22Rv1 (cell line): ENCODE data around the gene SLC15A3.

ENCODE experiments used
- H3K27ac ChIP-seq: fragments of 450-650 bp; 2 replicates; pipeline ENCODE4 v1.5.1; 2017
- ZFX ChIP-seq: fragments of 450-650 bp; IDR thresholded peaks from 2 replicates; pipeline ENCODE4 v1.6.1; 2017; ENCODE audit warnings: antibody characterized with exemption, borderline replicate concordance
- TF ChIP-seq, protein P1 (sequence below): fragments of 450-650 bp; IDR thresholded peaks from 2 replicates; pipeline ENCODE4 v1.5.1; 2017; ENCODE audit warnings: mild to moderate bottlenecking

Gene SLC15A3

GRCh38 chr11:60985501-60985900 lies 33.5 kb upstream of the SLC15A3 start:
- no peak overlapping the region for H3K27ac ChIP-seq
- TF ChIP-seq, protein P1, sequence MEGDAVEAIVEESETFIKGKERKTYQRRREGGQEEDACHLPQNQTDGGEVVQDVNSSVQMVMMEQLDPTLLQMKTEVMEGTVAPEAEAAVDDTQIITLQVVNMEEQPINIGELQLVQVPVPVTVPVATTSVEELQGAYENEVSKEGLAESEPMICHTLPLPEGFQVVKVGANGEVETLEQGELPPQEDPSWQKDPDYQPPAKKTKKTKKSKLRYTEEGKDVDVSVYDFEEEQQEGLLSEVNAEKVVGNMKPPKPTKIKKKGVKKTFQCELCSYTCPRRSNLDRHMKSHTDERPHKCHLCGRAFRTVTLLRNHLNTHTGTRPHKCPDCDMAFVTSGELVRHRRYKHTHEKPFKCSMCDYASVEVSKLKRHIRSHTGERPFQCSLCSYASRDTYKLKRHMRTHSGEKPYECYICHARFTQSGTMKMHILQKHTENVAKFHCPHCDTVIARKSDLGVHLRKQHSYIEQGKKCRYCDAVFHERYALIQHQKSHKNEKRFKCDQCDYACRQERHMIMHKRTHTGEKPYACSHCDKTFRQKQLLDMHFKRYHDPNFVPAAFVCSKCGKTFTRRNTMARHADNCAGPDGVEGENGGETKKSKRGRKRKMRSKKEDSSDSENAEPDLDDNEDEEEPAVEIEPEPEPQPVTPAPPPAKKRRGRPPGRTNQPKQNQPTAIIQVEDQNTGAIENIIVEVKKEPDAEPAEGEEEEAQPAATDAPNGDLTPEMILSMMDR: no peak
- no peak for TF ChIP-seq ZFX

DNA sequence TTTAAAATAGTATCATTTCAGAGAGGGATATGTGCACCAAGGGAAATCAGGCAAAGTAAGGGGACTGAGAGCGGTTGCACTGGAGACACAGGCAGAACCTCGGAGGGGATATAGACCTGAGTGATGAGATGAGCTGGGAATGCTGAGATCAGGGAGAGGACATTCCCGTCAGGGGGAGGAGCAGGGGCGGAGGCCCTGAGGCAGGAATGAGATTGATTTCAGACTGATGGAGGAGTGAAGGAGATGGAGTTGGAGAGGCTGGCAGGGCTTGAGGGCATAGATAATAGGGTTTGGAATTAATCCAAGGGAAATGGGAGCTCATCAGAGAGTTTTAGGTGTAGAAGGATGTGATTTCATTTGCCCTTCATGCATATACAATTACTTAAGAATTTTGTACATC lies 32.7 kb upstream of the SLC15A3 start:
- TF ChIP-seq ZFX: no peak
- TF ChIP-seq, protein P1: no peak

DNA sequence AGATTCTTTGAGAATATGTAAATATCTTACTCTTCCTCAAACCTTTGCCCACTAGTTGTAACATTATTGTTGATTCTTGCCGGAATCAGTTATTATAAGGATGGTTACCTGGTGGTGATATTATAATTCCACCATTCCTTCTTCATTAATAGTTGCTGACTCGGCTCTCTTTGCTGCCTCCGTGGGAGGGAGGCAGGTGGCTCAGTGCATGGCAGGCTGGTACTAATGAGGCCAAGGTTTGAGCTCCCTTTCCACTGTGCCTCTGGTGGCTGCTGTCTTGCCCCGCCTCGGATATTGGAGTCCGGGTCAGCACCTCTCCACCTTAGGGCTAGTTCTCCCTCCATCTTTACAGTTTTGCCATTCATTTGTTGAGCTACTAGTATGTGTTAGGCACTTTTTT lies 32.2 kb upstream of the SLC15A3 start:
- TF ChIP-seq ZFX: no peak
- TF ChIP-seq, protein P1: no peak
- no peak overlapping the region for H3K27ac ChIP-seq

More for the DNA sequence above, 32.7 kb upstream of the SLC15A3 start:
- no peak overlapping the region for H3K27ac ChIP-seq

DNA sequence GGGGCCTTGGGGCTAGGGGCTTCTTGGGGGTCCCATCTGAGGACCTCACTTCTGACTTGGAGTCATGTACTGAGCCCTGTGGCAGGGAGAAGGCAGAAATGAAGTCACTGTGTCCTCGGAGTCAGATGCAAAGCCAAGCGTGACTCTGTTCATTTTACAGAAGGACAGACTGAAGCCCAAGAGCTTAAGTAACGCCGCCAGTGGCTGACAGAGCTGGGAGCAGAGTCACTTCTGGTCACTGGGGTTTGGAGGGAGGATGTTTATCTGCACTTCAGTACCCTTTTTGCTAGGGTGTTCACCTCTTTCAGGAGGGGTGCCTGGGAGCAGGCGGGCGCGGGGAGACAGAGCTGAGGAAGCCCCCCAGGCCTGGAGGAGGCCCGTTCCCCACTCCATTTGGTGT lies 30.2 kb upstream of the SLC15A3 start:
- TF ChIP-seq ZFX: no peak
- TF ChIP-seq, protein P1: no peak
- no peak overlapping the region for H3K27ac ChIP-seq

DNA sequence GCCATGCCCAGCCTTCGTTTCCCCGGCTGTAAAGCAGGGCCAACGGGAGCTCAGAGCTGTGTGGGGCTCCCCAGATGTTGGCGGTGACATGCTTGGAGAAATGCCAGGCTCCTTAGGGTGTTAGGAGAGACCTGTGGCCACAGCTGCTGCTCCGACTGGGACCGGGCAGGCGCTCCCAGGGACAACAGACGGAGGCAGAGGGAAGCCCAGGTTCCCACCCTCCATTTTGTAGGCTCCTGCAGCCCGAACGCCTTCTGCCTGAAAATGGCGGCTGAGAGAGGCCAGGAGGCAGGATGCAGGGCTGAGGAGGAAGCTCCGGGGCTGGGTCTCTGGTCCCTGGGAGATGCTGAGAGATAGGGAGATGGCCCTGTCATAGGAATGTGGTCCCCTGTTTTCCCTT lies 29.5 kb upstream of the SLC15A3 start:
- no peak overlapping the region for H3K27ac ChIP-seq
- TF ChIP-seq, protein P1: no peak

DNA sequence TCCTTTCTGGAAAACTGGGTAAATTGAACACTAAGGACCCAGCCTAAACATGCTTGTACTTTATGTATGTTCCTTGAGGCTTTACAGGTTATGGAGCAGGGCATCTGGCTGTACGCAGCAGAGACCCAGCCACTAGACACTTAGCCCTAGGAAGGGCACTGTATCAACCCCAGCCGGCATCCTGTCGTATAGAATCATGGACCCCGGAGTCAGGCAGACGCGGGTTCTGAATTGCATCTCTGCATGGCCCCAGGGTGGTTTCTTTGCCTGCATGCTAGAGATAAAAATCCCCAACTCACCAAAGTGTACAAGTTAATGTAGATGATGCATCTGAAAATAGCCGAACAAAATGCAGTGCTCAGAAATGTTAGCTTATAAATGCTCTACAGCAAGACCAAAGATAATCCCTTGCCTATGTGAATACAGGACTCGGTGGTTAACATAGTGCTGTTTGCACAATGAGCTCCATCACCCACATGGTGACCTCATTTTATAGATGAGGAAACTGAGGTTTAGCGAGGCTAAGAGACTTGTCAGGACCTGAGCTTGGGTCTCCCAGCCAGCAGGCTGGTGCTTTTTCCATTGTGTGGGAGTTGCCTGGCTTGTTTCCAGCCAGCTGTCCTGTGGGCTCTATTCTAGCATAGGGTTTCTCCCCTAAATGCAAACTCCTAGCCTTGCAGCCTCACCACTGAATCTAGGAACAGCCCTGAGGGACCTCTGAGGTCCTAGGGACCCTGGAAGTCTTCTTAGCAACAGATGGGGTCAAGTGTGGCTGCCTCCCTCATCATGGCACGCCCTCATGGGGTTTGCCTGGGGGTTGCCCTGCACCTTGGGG lies 26.8 kb upstream of the SLC15A3 start:
- TF ChIP-seq ZFX: no peak
- TF ChIP-seq, protein P1: no peak
- H3K27ac ChIP-seq: no peak overlapping the region

DNA sequence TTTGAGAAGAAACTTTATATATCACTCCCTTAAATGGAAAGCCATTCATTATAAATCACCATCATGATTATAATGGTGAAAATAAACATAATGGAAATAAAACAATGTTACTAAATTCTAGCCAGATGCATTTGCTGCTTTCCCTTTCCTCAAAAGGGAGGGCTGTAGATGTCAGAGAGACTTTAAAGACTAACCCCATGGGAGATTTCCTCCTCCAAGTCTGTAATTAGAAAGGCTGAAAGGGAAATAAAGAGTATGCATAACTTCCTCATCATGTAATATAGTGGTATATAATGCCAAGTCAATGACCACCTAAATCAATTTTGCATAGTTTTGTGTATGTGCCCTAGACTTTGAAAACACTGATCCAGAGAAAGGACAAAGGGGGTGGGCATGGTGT lies 25.9 kb upstream of the SLC15A3 start:
- no peak overlapping the region for H3K27ac ChIP-seq
- no peak for TF ChIP-seq ZFX

DNA sequence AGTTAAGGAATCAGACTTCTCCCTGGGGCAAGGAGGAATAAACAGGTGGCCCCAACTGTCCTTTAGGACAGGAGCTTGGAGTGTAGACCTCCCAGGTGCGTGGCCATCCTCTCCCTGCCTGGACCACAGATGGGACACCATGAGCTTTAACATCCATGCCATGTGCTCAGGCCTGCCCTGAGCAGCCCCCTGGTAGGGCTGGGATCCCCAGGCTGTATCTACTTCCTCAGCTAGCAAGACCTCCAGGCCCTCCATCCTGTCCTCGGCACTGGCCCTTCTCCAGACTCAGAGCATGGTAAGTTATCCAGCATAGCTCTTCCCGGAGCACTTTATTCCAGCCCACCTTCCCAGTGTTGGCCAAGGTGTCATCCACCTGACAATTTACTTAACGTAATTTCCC lies 25.2 kb upstream of the SLC15A3 start:
- H3K27ac ChIP-seq: no peak overlapping the region
- no peak for TF ChIP-seq ZFX
- TF ChIP-seq, protein P1: no peak
